CD14-positive monocyte (primary cell): Measurements from ENCODE around the gene PARK7. TPM values are rescaled to one million over a fixed set of nuclear protein-coding genes. Genes with fewer than 3 reads are reported as not detected.

ENCODE experiments used
- DNase-seq, 3 donors: peaks; one replicate each; pipeline ENCODE4 v3.0.0-alpha.2; 2011 to 2022
- H2AFZ ChIP-seq: 2 replicates; pipeline ENCODE4 v1.6.0; 2012; ENCODE audit warnings: mild to moderate bottlenecking, low read depth, low read length, inconsistent platforms; ENCODE audit not compliant: insufficient read depth, poor library complexity, severe bottlenecking
- H3K27ac ChIP-seq, 2 donors: 1 replicate in 1 of 2; 2 replicates in 1 of 2; pipeline ENCODE4 v1.5.1; 2012 to 2013; ENCODE audit warnings: low read length in 2 of 2, control low read depth in 1 of 2, inconsistent platforms in 1 of 2, low read depth in 1 of 2, mild to moderate bottlenecking in 1 of 2
- H3K27me3 ChIP-seq, 2 donors: one replicate each; pipeline versions ENCODE4 v1.6.0 to v1.6.1; 2011 to 2013; ENCODE audit warnings: low read length in 2 of 2; ENCODE audit not compliant: control insufficient read depth in 2 of 2, insufficient read depth in 2 of 2
- H3K36me3 ChIP-seq, 2 donors: replicated peaks in 1 of 2; 1 replicate in 1 of 2; 2 replicates in 1 of 2; pipeline versions ENCODE4 v1.5.1 to v1.6.1; 2012 to 2013; ENCODE audit warnings: low read length in 2 of 2, control low read depth in 1 of 2, inconsistent platforms in 1 of 2, mild to moderate bottlenecking in 1 of 2; ENCODE audit not compliant: insufficient read depth in 2 of 2, control insufficient read depth in 1 of 2
- H3K4me1 ChIP-seq, 2 donors: 1 replicate in 1 of 2; 2 replicates in 1 of 2; pipeline versions ENCODE4 v1.5.1 to v1.6.1; 2012 to 2013; ENCODE audit warnings: low read length in 2 of 2, control low read depth in 1 of 2, inconsistent platforms in 1 of 2, mild to moderate bottlenecking in 1 of 2, moderate library complexity in 1 of 2; ENCODE audit not compliant: insufficient read depth in 2 of 2, control insufficient read depth in 1 of 2
- H3K4me2 ChIP-seq: replicated peaks from 2 replicates; pipeline ENCODE3; 2012; ENCODE audit warnings: low read length, moderate library complexity, mild to moderate bottlenecking; ENCODE audit not compliant: poor library complexity, severe bottlenecking; ENCODE audit errors: extremely low read depth
- H3K4me3 ChIP-seq, 3 experiments: fragments of 200-600 bp in 1 of 3; sonication (generic) in 1 of 3; replicated peaks in 1 of 3; 1 replicate in 2 of 3; 2 replicates in 1 of 3; pipeline ENCODE4 v1.5.1; 2011 to 2013; ENCODE audit warnings: low read length in 3 of 3, mild to moderate bottlenecking in 3 of 3, control low read depth in 2 of 3, low read depth in 2 of 3, inconsistent platforms in 1 of 3, moderate library complexity in 1 of 3
- H3K79me2 ChIP-seq: 2 replicates; pipeline ENCODE4 v1.6.0; 2012; ENCODE audit warnings: mild to moderate bottlenecking, control low read depth, inconsistent platforms, low read length, moderate library complexity; ENCODE audit not compliant: insufficient read depth
- H3K9ac ChIP-seq: 2 replicates; pipeline ENCODE4 v1.6.0; 2017; ENCODE audit warnings: low read length, mild to moderate bottlenecking; ENCODE audit not compliant: insufficient read depth, poor library complexity, severe bottlenecking
- H3K9me3 ChIP-seq, 2 donors: replicated peaks in 1 of 2; 1 replicate in 1 of 2; 2 replicates in 1 of 2; pipeline versions ENCODE4 v1.5.1 to v1.6.1; 2012 to 2013; ENCODE audit warnings: low read length in 2 of 2, control low read depth in 1 of 2; ENCODE audit not compliant: control insufficient read depth in 1 of 2, insufficient read depth in 1 of 2
- H4K20me1 ChIP-seq: 2 replicates; pipeline ENCODE4 v1.6.0; 2012; ENCODE audit warnings: mild to moderate bottlenecking, low read length, control low read depth, moderate library complexity; ENCODE audit not compliant: insufficient read depth
- H3K27ac Mint-ChIP-seq, 7 donors: one replicate each; pipeline ENCODE4 v1.8.0; 2020; ENCODE audit warnings: mild to moderate bottlenecking in 7 of 7, mixed read lengths in 7 of 7, moderate library complexity in 6 of 7, inconsistent platforms in 2 of 7
- H3K27me3 Mint-ChIP-seq, 3 donors: one replicate each; pipeline ENCODE4 v1.8.0; 2021 to 2022; ENCODE audit warnings: low read depth in 3 of 3, mild to moderate bottlenecking in 3 of 3, mixed read lengths in 3 of 3, moderate library complexity in 3 of 3, inconsistent platforms in 1 of 3
- H3K36me3 Mint-ChIP-seq, 2 donors: one replicate each; pipeline ENCODE4 v1.8.0; 2020; ENCODE audit warnings: mixed read lengths in 2 of 2, inconsistent platforms in 1 of 2, mild to moderate bottlenecking in 1 of 2
- H3K4me1 Mint-ChIP-seq: one replicate; pipeline ENCODE4 v1.8.0; 2020; ENCODE audit warnings: mild to moderate bottlenecking, mixed read lengths
- H3K4me3 Mint-ChIP-seq, 2 donors: one replicate each; pipeline ENCODE4 v1.8.0; 2020; ENCODE audit warnings: mild to moderate bottlenecking in 2 of 2, mixed read lengths in 2 of 2, moderate library complexity in 1 of 2
- H3K9me3 Mint-ChIP-seq, 7 donors: one replicate each; pipeline ENCODE4 v1.8.0; 2020 to 2022; ENCODE audit warnings: mixed read lengths in 7 of 7, mild to moderate bottlenecking in 6 of 7, moderate library complexity in 6 of 7, inconsistent platforms in 2 of 7
- WGBS: methylation state at CpG from one replicate; pipeline ENCODE4 v1.1.5; 2013; ENCODE audit warnings: missing lambda C conversion rate; ENCODE audit not compliant: insufficient coverage; 5-methylcytosine and 5-hydroxymethylcytosine counted together
- intact Hi-C, 2 donors: fragments of 100-400 bp; cut with micrococcal nuclease; formaldehyde crosslinking; loops; one replicate each; pipeline versions ENCODE4 v1.15.0 to v1.15.1; 2023
- polyA plus RNA-seq, 3 donors: library from polyadenylated mRNA; depleted of rRNA in 1 of 3; unstranded in 2 of 3; stranded (reverse) in 1 of 3; fragments of 300-500 nt in 2 of 3; fragments of >200 nt in 1 of 3; fragmentation: Illumina TruSeq in 2 of 3; gene quantifications; 1 replicate in 2 of 3; 2 replicates in 1 of 3; pipeline ENCODE4 v1.2.3, GENCODE V29; 2012 to 2021
- TF ChIP-seq, protein P1 (sequence below): fragments of 200-600 bp; IDR thresholded peaks from one replicate; pipeline ENCODE4 v1.8.0; 2022; ENCODE audit warnings: antibody characterized with exemption, mild to moderate bottlenecking

The PARK7 gene
- polyA plus RNA-seq, 3 donors: 116 to 391 (median 353) TPM

GRCh38 chr1:8015036-8015808 is 53.7 kb downstream of the PARK7 start:
- H3K4me3 Mint-ChIP-seq: no peak overlapping the region
- WGBS: 69% methylated on average over 2 of the region's 8 CpGs
- Histone ChIP-seq H3K4me3 (no peak overlapping the region), H2AFZ (no peak overlapping the region), H3K9me3 (no peaks in the 10 kb centered on the region), H3K36me3 (no peaks in the 10 kb centered on the region), H3K4me2 (no peak overlapping the region), H4K20me1 (no peaks in the 10 kb centered on the region), H3K27me3 (peaks cover 15 to 16% of the 10 kb centered on the region in 2 donors), H3K27ac (no peak overlapping the region), H3K79me2 (no peaks in the 10 kb centered on the region), H3K9ac (no peak overlapping the region), H3K4me1 (peaks cover 6 to 7% of the 10 kb centered on the region in 2 donors)
- peak overlapping the region in 1 of 7 donors; percentile 63 for H3K27ac Mint-ChIP-seq
- TF ChIP-seq, protein P1, sequence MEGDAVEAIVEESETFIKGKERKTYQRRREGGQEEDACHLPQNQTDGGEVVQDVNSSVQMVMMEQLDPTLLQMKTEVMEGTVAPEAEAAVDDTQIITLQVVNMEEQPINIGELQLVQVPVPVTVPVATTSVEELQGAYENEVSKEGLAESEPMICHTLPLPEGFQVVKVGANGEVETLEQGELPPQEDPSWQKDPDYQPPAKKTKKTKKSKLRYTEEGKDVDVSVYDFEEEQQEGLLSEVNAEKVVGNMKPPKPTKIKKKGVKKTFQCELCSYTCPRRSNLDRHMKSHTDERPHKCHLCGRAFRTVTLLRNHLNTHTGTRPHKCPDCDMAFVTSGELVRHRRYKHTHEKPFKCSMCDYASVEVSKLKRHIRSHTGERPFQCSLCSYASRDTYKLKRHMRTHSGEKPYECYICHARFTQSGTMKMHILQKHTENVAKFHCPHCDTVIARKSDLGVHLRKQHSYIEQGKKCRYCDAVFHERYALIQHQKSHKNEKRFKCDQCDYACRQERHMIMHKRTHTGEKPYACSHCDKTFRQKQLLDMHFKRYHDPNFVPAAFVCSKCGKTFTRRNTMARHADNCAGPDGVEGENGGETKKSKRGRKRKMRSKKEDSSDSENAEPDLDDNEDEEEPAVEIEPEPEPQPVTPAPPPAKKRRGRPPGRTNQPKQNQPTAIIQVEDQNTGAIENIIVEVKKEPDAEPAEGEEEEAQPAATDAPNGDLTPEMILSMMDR: peak; percentile 78
- intact Hi-C loops: loop anchor here (2.0 to 5.0 kb wide), 2 partner anchors 332 to 334 kb away; no protein-coding TSS in a partner anchor
- peaks cover 5 to 12% (median 8%) of the 10 kb centered on the region in 3 donors for H3K27me3 Mint-ChIP-seq
- H3K36me3 Mint-ChIP-seq: no peaks in the 10 kb centered on the region
- H3K9me3 Mint-ChIP-seq: no peaks in the 10 kb centered on the region
- peak; percentile 44 to 68 (median 65) for DNase-seq
- peaks cover 11% of the 10 kb centered on the region for H3K4me1 Mint-ChIP-seq

DNA sequence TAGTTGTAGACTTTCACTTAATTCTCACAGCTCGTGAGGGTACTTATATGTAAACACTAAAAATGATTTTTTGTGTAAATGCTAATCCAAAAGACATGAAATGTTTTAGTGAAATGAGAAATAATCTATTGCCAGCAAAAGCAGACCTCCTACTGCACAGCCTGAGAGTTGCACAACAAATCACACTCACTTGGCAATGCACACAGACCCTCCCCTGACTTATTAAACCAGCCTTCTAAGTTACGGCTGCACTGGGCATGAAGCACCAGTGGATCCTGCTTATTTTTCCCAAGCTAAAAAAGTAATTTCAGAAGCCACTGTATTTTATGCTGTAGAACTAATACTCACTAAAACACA is 54.3 kb downstream of the PARK7 start:
- WGBS: 40% methylated on average over 1 of the region's 2 CpGs
- Histone ChIP-seq H3K36me3 (no peaks in the 10 kb centered on the region), H2AFZ (no peak overlapping the region), H3K4me3 (no peak overlapping the region), H3K27ac (no peak overlapping the region), H3K27me3 (peaks cover 15 to 16% of the 10 kb centered on the region in 2 donors), H3K4me2 (no peak overlapping the region), H4K20me1 (no peaks in the 10 kb centered on the region), H3K4me1 (peaks cover 9 to 10% of the 10 kb centered on the region in 2 donors), H3K9me3 (no peaks in the 10 kb centered on the region), H3K9ac (no peak overlapping the region), H3K79me2 (no peaks in the 10 kb centered on the region)
- Mint-ChIP-seq H3K9me3 (no peaks in the 10 kb centered on the region), H3K4me3 (no peak overlapping the region), H3K36me3 (no peaks in the 10 kb centered on the region), H3K27me3 (peaks cover 5 to 12% (median 8%) of the 10 kb centered on the region in 3 donors), H3K4me1 (peaks cover 12% of the 10 kb centered on the region), H3K27ac (no peak overlapping the region)
- TF ChIP-seq, protein P1: no peak
- DNase-seq: no peak
- intact Hi-C loops: loop anchor here (2.0 to 5.0 kb wide), 2 partner anchors 332 to 333 kb away; no protein-coding TSS in a partner anchor
